HG02763 (cell line): ENCODE data around the gene ATP6V1G2.
A peak's percentile ranks its signal among the peaks of the same experiment; 100 is the strongest.

Experiments
- ATAC-seq: cut with Tn5 transposase; IDR thresholded peaks from one replicate; pipeline ENCODE4 v1.9.1; 2021; ENCODE audit warnings: mild to moderate bottlenecking, moderate library complexity; ENCODE audit not compliant: unreplicated experiment

Gene ATP6V1G2

DNA sequence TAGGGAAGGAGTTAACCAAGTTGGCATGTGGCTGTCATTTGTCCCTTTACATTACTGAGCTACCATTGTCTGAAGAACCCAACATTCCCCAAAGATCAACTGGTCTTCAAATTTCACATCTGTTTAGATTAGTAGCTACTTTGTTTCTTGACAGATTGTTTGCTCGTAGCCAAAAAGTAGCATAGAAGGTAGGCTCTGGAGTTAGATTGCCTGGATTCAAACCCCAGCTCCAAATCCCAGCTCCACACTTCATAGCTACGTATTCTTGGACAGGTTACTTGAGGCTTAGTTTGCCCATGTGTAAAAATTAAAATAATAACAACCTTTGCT is 2.1 kb upstream of the ATP6V1G2 start:
- ATAC-seq = no peak

- no peak for ATAC-seq
Measured at GRCh38 chr6:31547727-31548543, 1.5 kb upstream of the ATP6V1G2 start.

- ATAC-seq = peak; percentile 62
Measured at GRCh38 chr6:31546958-31547726, 734 bp upstream of the ATP6V1G2 start, which contains the start of gene NFKBIL1. NFKBIL1 (plus strand) TSS chr6:31547608; CDS start chr6:31547695, 87 bp downstream.

DNA sequence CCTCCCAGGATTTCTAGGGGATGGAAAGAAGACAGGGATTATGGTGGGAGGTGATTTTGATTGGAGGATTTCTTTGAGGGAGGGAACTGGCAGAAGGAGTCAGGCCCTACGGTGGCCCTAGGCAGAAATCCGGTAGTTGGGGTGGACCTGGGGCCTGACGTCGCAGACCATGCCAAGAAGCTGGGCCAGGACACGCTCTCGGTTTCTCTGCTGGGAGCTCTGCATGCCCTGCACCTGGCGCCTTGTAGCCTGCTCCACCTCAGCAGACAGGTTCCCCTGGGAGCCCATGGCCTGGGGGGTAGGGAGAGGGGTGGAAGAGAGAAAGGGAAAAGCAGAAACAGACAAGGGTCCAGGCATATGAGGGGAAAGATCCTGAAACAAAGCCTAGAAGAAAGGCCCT is 1.1 kb downstream of the ATP6V1G2 start:
- ATAC-seq = no peak

DNA sequence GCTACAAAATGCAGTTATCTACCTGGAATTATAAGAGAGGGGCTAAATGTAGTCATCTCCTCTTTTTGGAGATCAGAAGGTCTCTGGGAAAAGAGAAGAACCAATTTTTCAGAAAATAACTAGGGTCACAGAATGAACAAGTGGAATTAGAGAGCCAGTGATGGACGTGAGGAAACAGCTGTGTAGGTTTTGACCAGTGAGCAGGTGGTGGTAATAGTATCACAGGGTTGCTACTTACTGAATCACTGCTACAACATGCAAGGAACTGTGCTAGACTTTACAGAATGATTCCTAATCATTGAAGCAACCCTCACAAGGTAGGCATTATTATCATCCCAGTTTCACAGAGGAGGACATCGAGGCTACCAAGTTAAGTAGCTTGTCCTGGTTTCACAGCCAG is 1.7 kb downstream of the ATP6V1G2 start:
- ATAC-seq = no peak

GRCh38 chr6:31543639-31544038 is 2.8 kb downstream of the ATP6V1G2 start:
- ATAC-seq = no peak

DNA sequence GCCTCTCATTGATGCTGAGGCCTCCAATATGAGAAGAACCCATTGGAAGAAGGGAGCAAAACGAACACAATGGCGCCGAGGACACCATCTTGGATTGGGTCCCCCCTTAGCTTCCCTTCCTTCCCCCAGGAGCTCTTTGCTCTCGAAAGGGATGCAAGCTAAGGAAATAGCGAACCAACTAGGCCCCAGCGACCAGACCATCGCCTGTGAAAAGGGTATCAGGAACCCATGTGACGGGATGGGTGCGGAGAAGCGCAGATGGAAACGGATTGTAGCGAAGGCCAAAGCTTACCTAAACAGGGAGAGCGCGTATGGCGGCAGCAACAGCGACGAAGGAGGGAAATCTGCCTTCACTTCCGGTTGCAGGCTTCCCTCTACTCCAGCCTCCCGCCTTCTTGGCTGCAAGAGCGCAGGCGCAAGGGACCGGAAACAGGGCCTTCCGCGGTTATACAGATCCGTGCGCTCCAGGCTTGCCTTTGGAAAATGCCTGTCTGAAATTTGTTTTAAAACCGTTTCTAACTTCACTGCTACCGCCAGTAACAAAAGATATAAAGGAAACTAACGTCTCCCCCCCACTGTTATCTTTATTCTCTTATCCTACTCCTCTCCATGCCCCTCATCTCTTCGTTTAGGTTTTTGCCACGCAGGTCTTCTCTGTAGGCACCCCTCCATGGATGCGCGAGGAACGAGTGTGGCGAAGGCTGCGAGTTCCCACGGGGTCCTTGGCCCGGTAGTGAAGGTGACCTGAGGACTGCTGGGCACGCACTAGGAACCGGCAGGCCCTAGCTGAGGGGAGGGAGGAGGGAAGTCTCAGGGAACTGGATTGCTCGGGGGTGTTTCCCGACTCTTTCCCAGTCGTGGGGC is 4.5 kb downstream of the ATP6V1G2 start, which contains the start of gene DDX39B:
Gene DDX39B (minus strand): TSS at position 346 of the 864 bp plus-strand sequence. CDS start 1,471 bp downstream, outside the sequence.
- peak; percentile 67 for ATAC-seq

DNA sequence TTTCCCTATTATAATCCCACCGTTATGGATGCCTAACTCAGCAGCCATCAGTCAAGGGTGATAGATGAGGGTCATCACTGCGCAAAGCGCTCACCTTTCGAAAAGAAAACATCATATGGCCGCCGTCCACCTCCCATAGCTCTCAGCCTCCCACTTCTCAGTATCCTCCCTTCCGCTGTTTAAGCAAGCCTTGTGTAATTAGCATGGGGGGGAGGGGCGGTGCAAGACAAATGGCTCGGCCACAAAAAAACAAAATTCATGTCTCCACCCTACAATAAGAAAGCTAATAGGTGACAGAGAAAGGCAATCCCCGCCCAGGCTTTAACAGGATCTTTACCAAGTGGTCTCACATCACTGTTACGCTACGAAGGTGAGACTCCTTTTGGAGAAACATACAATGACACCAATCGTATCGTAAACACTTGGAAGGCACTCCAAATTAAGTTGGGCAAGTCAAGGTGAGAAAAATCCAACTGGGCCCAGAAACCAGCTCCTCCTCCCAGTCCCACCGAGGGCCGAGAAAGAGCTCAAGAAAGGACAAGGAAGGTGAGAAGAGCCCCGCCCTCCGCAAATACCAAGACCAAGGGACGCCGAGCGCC is 5.2 kb downstream of the ATP6V1G2 start:
- ATAC-seq = no peak

GRCh38 chr6:31540640-31541039 is 5.8 kb downstream of the ATP6V1G2 start:
- no peak for ATAC-seq

GRCh38 chr6:31538805-31539400 is 7.5 kb downstream of the ATP6V1G2 start:
- ATAC-seq = no peak

- no peak for ATAC-seq
Measured at GRCh38 chr6:31535538-31536324, 10.7 kb downstream of the ATP6V1G2 start.

DNA sequence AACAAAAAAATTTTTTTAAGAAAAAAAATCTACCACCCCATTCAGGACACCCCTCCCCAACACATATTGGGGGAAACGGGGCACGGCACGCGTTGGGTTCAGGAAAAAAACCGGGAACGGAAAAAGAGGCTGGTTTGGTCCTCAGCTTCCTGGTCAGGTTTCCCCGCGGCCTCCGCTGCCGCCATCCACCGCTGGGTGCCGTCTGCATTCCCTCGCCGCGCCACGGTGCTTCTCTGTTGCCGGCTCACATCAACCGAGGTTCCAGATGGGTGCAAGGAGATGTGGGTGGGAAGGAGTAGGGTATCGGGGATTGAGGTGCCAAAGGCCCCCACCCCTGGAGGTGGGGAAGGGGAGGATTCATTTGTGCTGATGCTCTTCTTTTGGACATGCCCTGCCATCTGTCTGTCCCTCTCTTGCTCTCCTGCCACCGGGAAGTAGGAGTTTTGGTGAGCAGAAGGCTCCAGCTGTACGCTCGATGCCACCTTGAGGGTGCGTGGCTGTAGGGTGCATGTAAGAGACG is 11.8 kb downstream of the ATP6V1G2 start:
- ATAC-seq = no peak

GRCh38 chr6:31534011-31534410 is 12.4 kb downstream of the ATP6V1G2 start:
- ATAC-seq = no peak

GRCh38 chr6:31533455-31533841 is 13.0 kb downstream of the ATP6V1G2 start:
- ATAC-seq = no peak

GRCh38 chr6:31532644-31533454 is 13.6 kb downstream of the ATP6V1G2 start:
- no peak for ATAC-seq

- no peak for ATAC-seq
Measured at GRCh38 chr6:31531771-31532643, 14.4 kb downstream of the ATP6V1G2 start.

DNA sequence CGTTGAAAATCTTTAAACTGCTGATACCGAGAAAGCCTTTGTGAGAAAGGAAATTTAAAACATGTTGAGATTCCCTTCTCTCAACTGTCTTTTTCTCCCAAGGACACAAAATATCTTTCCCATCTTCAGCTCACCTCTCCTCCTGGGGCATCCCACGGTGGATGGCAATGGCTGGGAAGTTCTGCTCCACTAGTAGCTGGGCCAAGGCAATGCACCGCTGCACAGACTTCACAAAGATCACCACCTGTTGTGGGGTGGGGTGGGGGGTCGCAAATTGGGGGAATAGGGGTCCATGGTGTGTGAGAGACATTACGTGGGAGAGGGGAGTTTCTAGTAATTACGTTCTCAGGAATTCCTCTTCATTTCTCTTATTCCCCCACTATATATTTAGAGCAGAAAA is 15.2 kb downstream of the ATP6V1G2 start:
- ATAC-seq = no peak

DNA sequence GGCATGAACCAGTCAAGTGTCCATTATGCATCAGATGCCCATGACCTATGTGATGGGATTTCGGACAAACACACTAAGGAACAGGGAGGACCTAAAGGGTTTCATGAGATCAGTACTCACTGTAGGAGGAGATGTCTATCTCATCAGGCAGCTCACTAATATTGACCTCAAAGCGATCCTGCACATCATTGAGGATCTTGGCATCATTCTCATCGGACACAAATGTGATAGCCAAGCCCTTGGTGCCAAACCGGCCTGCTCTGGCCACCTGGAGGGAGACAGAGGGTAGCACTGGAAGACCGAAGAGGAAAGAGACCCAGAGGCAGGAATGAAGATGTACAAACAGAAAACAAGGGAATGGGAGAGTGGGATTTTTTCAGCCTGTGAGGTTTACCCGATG is 15.7 kb downstream of the ATP6V1G2 start:
- ATAC-seq = no peak
